GM18517 (cell line): ENCODE results near the gene LUC7L.
"Not testable (repeated sequence)": the region's sequence is repeated elsewhere in the genome, so short reads cannot be mapped to it uniquely, and the experiment has no call there.

ENCODE experiments used
- ATAC-seq: cut with Tn5 transposase; IDR thresholded peaks from one replicate; pipeline ENCODE4 v1.9.1; 2021; ENCODE audit warnings: mild to moderate bottlenecking, moderate library complexity; ENCODE audit not compliant: unreplicated experiment

Gene LUC7L

DNA sequence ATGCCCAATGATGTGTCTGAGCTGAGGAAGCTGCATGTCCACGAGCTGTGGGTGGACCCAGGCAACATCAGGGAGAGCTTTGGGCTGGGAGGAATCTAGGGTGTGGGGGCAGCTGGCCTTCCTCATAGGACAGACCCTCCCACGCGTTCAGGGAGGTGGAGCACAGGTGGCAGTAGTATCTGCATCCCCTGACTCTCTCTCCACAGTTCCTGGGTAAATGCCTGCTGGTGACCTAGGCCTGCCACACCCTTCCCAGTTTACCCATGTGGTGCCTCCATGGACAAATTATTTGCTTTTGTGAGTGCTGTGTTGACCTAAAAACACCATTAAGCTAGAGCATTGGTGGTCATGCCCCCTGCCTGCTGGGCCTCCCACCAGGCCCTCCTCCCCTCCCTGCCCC lies 60.2 kb downstream of the LUC7L start:
- no peak for ATAC-seq

DNA sequence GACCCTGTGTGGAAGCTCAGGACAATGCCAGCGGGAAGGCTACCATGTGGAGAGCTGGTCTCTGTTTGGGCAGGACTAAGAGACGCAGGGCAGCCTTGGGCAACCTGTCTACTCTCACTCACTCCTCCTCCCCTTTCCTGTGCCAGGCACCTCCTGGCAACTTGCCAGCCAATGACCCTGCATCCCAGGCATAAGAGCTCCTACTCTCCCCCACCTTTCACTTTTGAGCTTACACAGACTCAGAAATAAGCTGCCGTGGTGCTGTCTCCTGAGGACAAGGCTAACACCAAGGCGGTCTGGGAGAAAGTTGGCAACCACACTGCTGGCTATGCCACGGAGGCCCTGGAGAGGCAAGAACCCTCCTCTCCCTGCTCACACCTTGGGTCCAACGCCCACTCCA lies 60.8 kb downstream of the LUC7L start:
- no peak for ATAC-seq

DNA sequence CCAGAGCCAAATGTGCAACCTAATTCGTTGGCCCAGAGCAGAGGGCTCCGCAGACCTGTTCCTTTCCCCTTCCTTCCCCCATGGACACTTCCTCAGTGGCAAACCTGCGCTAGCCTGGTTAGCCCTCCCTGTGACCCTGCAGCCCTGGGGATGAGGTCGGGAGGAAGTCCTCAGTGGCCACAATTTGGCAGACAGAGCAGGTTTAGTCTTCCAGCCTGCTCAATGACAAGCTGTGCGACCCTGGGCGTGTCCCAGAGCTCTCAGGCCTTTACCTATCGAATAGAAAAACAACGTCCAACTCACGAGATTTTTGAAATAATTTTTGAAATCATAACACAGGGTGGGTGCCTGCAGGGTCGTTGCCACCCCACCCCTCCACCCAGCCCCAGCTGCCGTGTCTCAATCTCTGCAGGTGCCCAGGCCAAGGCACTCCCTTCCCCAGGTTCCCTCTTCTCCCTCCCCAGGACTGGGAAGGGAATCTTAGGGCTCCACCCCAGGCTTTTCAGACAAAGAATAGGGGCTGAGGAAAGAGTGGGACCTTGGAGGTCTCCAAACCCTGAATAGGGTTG lies 62.0 kb downstream of the LUC7L start:
- no peak for ATAC-seq

DNA sequence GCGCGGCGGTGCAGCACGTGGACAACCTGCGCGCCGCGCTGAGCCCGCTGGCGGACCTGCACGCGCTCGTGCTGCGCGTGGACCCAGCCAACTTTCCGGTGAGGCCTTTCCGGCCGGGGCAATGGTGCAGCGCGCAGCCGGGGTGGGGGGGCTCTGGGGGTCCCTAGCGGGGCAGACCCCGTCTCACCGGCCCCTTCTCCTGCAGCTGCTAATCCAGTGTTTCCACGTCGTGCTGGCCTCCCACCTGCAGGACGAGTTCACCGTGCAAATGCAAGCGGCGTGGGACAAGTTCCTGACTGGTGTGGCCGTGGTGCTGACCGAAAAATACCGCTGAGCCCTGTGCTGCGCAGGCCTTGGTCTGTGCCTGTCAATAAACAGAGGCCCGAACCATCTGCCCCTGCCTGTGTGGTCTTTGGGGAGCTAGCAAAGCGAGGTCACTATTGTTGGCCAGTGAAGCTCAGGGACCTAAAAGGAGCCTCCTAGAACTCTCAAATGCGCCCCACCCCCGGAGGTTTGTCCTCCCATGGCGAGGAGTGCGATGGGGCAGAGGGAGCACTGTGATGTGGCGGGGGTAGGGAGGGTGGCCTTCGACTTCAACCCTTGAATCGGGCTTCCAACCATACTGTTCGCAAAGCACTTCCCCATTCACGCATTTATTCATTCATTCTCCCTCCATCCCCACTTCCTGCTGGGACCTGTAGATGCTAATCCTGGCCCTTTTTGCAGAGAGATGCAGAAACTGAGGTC lies 62.7 kb downstream of the LUC7L start:
- ATAC-seq = no peak

DNA sequence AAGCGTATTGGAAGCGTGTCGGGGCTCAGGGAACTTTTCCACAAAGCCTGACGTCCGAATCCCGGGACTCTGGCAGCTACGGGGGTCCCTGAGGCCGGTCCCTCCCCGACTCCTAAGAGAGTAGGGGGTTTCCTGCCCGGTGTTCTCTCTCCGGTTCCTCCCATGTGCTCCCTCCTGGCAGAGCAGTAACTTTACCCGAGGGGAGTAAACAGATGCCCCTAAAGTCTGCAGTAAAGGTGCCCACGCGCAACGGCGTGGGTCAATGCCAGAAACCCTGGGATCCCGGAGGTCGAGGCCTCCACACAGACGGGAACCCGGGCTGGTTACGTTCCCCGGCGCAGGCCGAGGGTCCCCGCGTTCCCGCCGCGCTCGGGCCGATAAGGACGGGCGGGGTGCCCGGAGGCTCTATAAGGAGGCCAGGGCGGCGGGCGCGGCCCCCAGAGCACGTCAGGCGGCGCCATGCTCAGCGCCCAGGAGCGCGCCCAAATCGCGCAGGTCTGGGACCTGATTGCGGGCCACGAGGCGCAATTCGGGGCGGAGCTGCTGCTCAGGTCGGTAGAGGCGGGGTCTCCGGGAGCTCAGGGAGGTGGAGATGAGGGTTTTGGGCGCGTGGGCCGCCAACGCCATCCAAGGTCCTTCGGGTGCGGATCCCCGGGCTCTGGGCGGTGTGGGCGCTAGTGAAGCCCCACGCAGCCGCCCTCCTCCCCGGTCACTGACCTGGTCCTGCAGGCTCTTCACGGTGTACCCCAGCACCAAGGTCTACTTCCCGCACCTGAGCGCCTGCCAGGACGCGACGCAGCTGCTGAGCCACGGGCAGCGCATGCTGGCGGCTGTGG lies 63.5 kb downstream of the LUC7L start, which contains the start of gene HBM:
HBM (plus strand) TSS at position 440 of the 836 bp plus-strand sequence; CDS start at position 460, 20 bp downstream.
- ATAC-seq = no peak

DNA sequence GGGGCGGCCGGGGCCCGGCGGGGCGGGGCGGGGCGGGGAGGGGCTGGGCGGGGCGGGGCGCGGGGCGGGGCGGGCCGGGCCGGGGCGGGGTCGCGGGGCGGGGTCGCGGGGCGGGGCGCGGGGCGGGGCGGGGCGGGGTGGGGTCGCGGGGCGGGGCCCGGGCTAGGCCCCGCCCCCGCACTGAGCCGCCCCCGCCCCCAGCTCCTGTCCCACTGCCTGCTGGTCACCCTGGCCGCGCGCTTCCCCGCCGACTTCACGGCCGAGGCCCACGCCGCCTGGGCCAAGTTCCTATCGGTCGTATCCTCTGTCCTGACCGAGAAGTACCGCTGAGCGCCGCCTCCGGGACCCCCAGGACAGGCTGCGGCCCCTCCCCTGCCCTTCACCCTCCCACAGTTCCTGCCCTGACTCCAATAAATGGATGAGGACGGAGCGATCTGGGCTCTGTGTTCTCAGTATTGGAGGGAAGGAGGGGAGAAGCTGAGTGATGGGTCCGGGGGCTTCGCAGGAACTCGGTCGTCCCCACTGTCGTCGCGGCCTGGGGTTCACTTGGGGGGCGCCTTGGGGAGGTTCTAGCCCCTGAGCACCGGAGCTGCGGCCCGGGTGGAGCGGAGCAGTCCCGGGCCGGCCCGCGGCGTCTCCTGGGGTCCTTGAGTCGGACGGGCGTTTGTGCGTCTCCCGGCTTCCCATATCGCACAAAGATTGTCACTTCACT lies 64.3 kb downstream of the LUC7L start:
- ATAC-seq = no peak

DNA sequence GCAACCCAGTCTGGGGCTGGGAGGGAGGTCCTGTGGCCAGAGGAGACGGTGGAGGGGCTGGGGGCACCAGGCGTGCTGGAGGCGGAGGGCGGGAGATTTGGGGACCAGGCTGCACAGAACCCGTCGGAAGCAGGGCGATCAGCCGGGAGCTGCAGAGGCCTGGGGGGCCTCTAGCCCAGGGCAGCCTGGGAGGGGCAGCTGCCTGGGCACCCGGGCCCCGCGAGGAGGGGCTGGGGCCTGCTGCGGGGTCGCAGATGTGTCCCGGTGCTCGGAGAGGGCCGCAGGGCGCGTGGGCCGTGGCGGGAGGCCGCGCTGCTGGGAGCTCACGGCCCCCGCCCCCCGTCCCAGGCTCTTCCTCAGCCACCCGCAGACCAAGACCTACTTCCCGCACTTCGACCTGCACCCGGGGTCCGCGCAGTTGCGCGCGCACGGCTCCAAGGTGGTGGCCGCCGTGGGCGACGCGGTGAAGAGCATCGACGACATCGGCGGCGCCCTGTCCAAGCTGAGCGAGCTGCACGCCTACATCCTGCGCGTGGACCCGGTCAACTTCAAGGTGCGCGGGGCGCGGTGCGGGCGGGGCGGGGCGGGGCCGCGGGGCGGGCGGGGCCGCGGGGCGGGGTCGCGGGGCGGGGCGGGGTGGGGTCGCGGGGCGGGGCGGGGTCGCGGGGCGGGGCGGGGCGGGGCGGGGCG lies 65.0 kb downstream of the LUC7L start:
- not testable (repeated sequence) for ATAC-seq

DNA sequence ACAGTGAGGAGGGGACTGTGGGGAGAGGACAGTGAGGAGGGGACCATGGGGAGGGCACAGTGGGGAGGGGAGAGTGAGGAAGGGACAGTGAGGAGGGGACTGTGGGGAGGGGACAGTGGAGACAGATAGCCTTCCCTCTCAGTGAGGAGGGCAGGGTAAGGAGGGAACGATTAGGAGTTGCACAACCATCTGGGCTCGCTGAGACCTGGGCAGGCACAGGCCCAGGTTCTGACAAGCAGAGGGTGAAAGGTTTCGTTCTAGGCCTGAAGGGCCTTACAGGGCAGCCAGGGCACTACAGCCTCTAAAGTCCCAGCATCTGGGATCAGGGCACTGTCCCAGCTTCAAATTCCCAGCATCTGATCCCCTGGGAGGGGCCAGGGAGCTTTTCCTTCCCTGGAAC lies 65.6 kb downstream of the LUC7L start:
- not testable (repeated sequence) for ATAC-seq

DNA sequence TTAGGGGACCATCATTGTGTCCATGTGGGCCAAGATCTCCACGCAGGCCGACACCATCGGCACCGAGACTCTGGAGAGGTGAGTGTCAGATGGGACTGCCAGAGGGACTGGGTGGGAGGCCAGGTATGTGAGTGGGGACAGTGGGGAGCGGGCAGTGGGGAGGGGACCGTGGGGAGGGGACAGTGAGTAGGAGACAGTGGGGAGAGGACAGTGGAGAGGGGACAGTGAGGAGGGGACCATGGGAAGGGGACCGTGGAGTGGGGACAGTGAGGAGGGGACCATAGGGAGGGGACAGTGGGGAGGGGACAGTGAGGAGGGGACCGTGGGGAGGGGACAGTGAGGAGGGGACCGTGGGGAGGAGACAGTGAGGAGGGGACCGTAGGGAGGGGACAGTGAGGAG lies 66.1 kb downstream of the LUC7L start:
- not testable (repeated sequence) for ATAC-seq

DNA sequence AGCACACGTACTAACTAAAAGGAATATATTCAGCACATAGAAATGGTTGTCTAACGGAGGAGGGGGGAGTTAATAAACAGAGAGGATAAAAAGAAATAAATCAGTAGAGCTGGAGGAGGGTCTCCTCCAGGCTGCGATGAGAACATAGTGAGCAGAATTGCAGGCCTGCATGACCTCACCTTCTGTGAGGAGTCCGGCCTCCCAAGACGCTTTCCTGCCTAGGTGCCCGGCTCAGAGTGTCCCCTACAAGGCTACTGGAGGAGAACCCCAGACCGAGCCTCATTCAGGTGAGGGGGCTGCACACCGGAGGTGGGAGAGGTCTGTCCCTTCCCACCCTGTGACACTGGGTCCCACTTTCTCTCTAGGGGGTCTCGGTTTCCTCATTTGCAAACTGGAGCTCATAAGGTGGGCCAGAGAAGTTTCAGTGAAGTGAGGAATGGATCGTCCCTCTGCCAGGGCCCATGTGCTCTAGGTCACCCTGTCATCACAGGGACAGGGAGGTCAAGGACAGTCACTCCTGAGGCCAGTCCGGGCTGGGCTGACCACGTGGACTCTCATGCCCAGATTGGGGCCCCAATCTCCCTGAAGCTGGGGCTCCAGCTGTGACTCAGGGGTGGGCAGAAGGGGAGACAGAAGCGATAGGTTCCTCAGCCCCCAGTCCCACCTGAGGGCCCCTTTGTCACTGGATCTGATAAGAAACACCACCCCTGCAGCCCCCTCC lies 66.8 kb downstream of the LUC7L start:
- ATAC-seq = no peak

DNA sequence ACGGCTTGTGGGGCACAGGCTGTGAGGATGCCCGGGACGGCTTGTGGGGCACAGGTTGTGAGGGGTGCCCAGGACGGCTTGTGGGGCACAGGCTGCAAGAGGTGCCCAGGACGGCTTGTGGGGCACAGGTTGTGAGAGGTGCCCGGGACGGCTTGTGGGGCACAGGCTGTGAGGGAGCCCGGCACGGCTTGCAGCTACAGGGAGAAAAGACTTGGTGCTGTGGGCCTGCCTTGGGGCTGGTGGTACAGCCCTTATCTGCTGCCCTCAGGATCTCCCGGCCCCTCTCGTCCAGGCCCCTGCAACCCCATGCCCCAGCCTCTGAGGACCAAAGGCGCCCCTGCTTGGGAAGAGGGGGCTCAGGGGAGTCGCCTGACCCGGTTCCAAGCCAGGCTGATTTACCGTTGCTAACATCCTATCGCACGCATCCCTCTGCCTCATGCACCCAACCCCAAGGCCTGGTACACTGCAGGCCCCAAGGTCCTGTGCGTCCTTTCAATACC lies 68.5 kb downstream of the LUC7L start:
- no peak for ATAC-seq

DNA sequence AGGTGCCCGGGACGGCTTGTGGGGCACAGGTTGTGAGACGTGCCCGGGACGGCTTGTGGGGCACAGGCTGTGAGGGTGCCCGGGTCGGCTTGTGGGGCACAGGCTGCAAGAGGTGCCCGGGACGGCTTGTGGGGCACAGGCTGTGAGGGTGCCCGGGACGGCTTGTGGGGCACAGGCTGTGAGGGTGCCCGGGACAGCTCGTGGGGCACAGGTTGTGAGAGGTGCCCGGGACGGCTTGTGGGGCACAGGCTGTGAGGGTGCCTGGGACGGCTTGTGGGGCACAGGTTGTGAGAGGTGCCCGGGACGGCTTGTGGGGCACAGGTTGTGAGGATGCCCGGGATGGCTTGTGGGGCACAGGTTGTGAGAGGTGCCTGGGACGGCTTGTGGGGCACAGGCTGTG lies 69.0 kb downstream of the LUC7L start:
- not testable (repeated sequence) for ATAC-seq

DNA sequence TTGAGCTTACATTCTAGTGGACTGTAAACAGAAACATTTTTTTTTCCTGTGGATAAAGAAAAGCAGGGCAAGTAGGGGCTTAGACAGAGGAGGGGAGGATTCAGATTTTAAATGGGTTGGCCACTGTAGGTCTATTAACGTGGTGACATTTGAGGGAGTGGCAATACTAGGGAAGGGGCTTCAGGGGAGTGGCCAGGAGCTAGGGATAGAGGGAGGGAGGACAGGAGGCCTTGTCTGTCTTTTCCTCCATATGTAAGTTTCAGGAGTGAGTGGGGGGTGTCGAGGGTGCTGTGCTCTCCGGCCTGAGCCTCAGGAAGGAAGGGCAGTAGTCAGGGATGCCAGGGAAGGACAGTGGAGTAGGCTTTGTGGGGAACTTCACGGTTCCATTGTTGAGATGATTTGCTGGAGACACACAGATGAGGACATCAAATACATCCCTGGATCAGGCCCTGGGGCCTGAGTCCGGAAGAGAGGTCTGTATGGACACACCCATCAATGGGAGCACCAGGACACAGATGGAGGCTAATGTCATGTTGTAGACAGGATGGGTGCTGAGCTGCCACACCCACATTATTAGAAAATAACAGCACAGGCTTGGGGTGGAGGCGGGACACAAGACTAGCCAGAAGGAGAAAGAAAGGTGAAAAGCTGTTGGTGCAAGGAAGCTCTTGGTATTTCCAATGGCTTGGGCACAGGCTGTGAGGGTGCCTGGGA lies 70.0 kb downstream of the LUC7L start:
- no peak for ATAC-seq

DNA sequence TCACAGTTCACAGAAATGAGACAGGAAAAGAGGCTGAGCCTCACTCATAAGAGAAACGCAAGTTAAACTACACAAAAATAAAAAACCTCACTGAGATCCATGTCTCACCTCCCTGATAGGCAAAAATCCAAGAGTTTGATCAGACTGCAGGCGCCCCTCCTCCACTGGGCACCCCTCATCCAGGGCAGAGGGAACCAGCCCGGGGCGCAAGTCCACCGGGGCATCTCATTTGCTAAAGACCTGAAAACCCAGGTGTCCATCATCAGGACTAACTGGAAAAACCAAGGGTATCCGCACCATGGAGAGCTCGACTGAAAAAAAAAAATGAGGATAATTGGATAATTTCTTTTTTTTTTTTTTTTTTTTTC lies 74.2 kb downstream of the LUC7L start:
- ATAC-seq = no peak

DNA sequence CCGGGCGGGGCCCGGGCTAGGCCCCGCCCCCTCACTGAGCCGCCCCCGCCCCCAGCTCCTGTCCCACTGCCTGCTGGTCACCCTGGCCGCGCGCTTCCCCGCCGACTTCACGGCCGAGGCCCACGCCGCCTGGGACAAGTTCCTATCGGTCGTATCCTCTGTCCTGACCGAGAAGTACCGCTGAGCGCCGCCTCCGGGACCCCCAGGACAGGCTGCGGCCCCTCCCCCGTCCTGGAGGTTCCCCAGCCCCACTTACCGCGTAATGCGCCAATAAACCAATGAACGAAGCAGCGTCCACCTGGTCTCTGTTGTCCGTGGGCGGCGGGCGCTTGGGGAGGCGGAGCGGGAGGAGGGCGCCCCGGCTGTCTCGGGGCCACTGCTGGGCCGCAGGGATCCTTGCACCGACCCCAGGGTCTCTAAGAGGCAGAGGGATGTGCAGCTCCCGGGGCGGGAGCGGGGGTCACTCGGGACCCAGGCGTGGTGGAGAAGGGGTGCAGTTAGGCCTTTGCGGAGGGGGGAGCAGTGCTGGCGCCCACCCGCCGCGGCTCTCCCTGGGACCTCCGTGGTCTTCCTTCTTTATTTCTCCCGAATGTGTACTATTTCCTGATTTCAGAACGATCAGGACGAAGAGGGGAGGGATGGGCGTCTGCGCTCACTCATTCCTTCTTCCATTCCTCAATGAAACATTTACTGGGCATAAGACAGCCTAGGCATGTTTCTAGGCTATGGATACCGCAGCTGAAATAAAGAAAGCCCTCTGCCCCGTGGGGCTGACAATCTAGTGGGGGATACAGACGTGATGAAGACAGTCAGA lies 74.8 kb downstream of the LUC7L start:
- no peak for ATAC-seq

DNA sequence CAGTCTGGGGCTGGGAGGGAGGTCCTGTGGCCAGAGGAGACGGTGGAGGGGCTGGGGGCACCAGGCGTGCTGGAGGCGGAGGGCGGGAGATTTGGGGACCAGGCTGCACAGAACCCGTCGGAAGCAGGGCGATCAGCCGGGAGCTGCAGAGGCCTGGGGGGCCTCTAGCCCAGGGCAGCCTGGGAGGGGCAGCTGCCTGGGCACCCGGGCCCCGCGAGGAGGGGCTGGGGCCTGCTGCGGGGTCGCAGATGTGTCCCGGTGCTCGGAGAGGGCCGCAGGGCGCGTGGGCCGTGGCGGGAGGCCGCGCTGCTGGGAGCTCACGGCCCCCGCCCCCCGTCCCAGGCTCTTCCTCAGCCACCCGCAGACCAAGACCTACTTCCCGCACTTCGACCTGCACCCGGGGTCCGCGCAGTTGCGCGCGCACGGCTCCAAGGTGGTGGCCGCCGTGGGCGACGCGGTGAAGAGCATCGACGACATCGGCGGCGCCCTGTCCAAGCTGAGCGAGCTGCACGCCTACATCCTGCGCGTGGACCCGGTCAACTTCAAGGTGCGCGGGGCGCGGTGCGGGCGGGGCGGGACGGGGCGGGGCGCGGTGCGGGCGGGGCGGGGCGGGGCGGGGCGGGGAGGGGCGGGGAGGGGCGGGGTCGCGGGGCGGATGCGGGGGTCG lies 75.6 kb downstream of the LUC7L start:
- not testable (repeated sequence) for ATAC-seq

DNA sequence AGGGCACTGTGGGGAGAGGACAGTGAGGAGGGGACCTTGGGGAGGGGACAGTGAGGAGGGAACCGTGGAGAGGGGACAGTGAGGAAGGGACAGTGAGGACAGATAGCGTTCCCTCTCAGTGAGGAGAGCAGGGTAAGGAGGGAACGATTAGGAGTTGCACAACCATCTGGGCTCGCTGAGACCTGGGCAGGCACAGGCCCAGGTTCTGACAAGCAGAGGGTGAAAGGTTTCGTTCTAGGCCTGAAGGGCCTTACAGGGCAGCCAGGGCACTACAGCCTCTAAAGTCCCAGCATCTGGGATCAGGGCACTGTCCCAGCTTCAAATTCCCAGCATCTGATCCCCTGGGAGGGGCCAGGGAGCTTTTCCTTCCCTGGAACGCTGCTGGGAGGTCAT lies 76.1 kb downstream of the LUC7L start:
- ATAC-seq = not testable (repeated sequence)
